Sigmoid colon (tissue), 7 donors: ENCODE results near the gene PLXDC1. TPM values are rescaled to one million over a fixed set of nuclear protein-coding genes. Genes with fewer than 3 reads are reported as not detected.

Experiments used
- DNase-seq: peaks from one replicate; pipeline ENCODE4 v3.0.0-alpha.2; 2019
- H3K27ac ChIP-seq, 4 donors: fragments of 200-600 bp; sonication (generic); one replicate each; pipeline ENCODE4 v1.5.1; 2016 to 2019; ENCODE audit warnings: mild to moderate bottlenecking in 1 of 4
- H3K27me3 ChIP-seq, 3 donors: fragments of 200-600 bp; sonication (generic); one replicate each; pipeline ENCODE4 v1.5.1; 2019; ENCODE audit warnings: mild to moderate bottlenecking in 1 of 3
- H3K36me3 ChIP-seq, 4 donors: fragments of 200-600 bp; sonication (generic); one replicate each; pipeline ENCODE4 v1.5.1; 2016 to 2019
- H3K4me1 ChIP-seq, 4 donors: fragments of 200-600 bp; sonication (generic); one replicate each; pipeline ENCODE4 v1.5.1; 2017 to 2019
- H3K4me3 ChIP-seq, 4 donors: fragments of 200-600 bp; sonication (generic); one replicate each; pipeline ENCODE4 v1.5.1; 2017 to 2019; ENCODE audit warnings: mild to moderate bottlenecking in 2 of 4, moderate library complexity in 1 of 4
- H3K9me3 ChIP-seq, 4 donors: fragments of 200-600 bp in 3 of 4; sonication (generic) in 3 of 4; one replicate each; pipeline versions ENCODE4 v1.5.1 to v1.6.1; 2013 to 2019
- CTCF ChIP-seq, 4 experiments: fragments of 450-650 bp in 3 of 4; fragments of 200-600 bp in 1 of 4; IDR thresholded peaks; one replicate each; pipeline ENCODE4 v1.5.1; 2016 to 2019; ENCODE audit warnings: antibody characterized with exemption in 4 of 4, mild to moderate bottlenecking in 3 of 4, moderate library complexity in 2 of 4
- EP300 ChIP-seq, 4 donors: sonication (generic); formaldehyde crosslinking; IDR thresholded peaks; one replicate each; pipeline ENCODE4 v1.6.1; 2017; ENCODE audit warnings: antibody characterized with exemption in 4 of 4
- POLR2A ChIP-seq, 2 donors: fragments of 450-650 bp; IDR thresholded peaks; one replicate each; pipeline ENCODE4 v1.6.1; 2016; ENCODE audit warnings: antibody characterized with exemption in 2 of 2, mild to moderate bottlenecking in 2 of 2, moderate library complexity in 2 of 2
- POLR2AphosphoS5 ChIP-seq, 4 donors: sonication (generic); formaldehyde crosslinking; IDR thresholded peaks; one replicate each; pipeline ENCODE4 v1.6.1; 2017; ENCODE audit warnings: antibody characterized with exemption in 4 of 4
- WGBS, 2 donors: extraction: QIAGEN DNeasy Blood & Tissue Kit; methylation state at CpG; one replicate each; pipeline ENCODE4 v1.1.7; 2013; 5-methylcytosine and 5-hydroxymethylcytosine counted together
- intact Hi-C: fragments of 100-400 bp; cut with DNase I; formaldehyde crosslinking; loops from one replicate; pipeline ENCODE4 v1.15.1; 2023
- polyA plus RNA-seq, 3 donors: library from polyadenylated mRNA; stranded (reverse); fragments of 200-250 nt; gene quantifications; one replicate each; pipeline ENCODE4 v1.2.3, GENCODE V29; 2013
- total RNA-seq, 4 donors: library from RNA; depleted of rRNA; stranded (reverse); fragments of >200 nt; gene quantifications; one replicate each; pipeline ENCODE4 v1.1.0, GENCODE V29; 2016
- donor health status: healthy with polysubstance abuse.
- donor health status: Bipolar disorder and iron deficiency.
- donor health status: healthy.

Gene PLXDC1
- total and polyA plus RNA-seq, 7 donors = 1.4 to 13.0 (median 6.2) TPM

DNA sequence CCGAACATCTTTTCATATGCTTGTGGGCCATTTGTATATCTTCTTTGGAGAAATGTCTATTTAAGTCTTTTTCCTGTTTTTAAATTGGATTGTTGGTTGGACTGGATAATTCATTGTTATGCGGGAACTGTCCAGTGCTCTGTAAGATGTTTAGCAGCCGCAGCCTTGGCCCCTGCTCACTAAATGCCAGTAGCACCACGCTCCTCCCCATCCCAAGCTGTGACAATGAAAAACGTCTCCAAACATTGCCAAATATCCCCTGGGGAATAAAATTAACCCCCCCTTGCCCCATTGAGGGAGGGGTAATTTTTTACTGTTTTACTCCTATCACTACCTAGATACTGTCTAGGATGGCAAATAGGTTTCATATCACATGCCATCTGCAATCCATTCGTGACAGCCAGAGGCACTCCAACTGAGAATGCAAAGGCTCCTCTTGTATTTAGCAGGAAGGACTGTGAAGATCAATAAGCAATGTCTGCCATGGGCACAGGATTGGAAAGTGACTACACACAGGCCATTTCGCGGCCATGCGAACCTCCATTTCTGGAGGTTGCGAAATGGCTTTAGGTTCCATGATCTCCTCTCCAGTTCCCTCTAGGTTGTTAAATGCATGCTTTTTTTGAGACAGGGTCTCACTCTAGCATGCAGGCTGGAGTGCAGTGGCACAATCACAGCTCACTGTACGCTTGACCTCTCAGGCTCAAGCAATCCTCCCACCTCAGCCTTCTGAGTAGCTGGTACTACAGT, 9.3 kb downstream of the PLXDC1 start:
- no peaks in the 10 kb centered on the region for H3K36me3 ChIP-seq
- H3K4me1 ChIP-seq = no peaks in the 10 kb centered on the region
- 89 to 90% methylated on average over 11 of the region's 11 CpGs for WGBS, 2 donors
- intact Hi-C loops = loop anchor here (5.0 kb wide), 1 partner anchor 80 kb away; no protein-coding TSS in a partner anchor
- TF ChIP-seq POLR2A (IDR thresholded peaks at IDR 0.05) (no peak), EP300 (IDR thresholded peaks at IDR 0.05) (no peak), CTCF (IDR thresholded peaks at IDR 0.05) (no peak), POLR2AphosphoS5 (IDR thresholded peaks at IDR 0.05) (no peak)
- no peak for DNase-seq
- H3K9me3 ChIP-seq = no peaks in the 10 kb centered on the region
- H3K27me3 ChIP-seq = no peaks in the 10 kb centered on the region
- no peak overlapping the region for H3K27ac ChIP-seq
- no peak overlapping the region for H3K4me3 ChIP-seq

- Histone ChIP-seq H3K4me1 (no peaks in the 10 kb centered on the region), H3K36me3 (no peaks in the 10 kb centered on the region), H3K4me3 (no peak overlapping the region), H3K27me3 (no peaks in the 10 kb centered on the region), H3K27ac (no peak overlapping the region), H3K9me3 (no peaks in the 10 kb centered on the region)
- intact Hi-C loops = loop anchor here (5.0 kb wide), 1 partner anchor 79 kb away; no protein-coding TSS in a partner anchor
- WGBS, 2 donors = 92 to 95% methylated on average over 5 of the region's 5 CpGs
- TF ChIP-seq POLR2AphosphoS5 (IDR thresholded peaks at IDR 0.05) (no peak), CTCF (IDR thresholded peaks at IDR 0.05) (no peak)
- no peak for DNase-seq
Observed at GRCh38 chr17:39141294-39141693, 10.1 kb downstream of the PLXDC1 start.

- Histone ChIP-seq H3K27ac (no peak overlapping the region), H3K4me1 (no peaks in the 10 kb centered on the region), H3K27me3 (no peaks in the 10 kb centered on the region), H3K4me3 (no peak overlapping the region), H3K9me3 (no peaks in the 10 kb centered on the region), H3K36me3 (no peaks in the 10 kb centered on the region)
- intact Hi-C loops = no loop called here
- no peak for DNase-seq
- 92 to 95% methylated on average over 9 of the region's 9 CpGs for WGBS, 2 donors
- TF ChIP-seq POLR2A (IDR thresholded peaks at IDR 0.05) = no peak
- TF ChIP-seq EP300 (IDR thresholded peaks at IDR 0.05) = no peak
- TF ChIP-seq CTCF (IDR thresholded peaks at IDR 0.05) = no peak
- TF ChIP-seq POLR2AphosphoS5 (IDR thresholded peaks at IDR 0.05) = no peak
Observed at GRCh38 chr17:39139561-39139960, 11.9 kb downstream of the PLXDC1 start.

- DNase-seq = no peak
- intact Hi-C loops = no loop called here
- no peak overlapping the region for H3K27ac ChIP-seq
Observed at GRCh38 chr17:39139161-39139511, 12.3 kb downstream of the PLXDC1 start.

More at GRCh38 chr17:39139161-39139511, 12.3 kb downstream of the PLXDC1 start:
- no peak for TF ChIP-seq POLR2A (IDR thresholded peaks at IDR 0.05)
- no peak for TF ChIP-seq CTCF (IDR thresholded peaks at IDR 0.05)
- TF ChIP-seq POLR2AphosphoS5 (IDR thresholded peaks at IDR 0.05) = no peak
- TF ChIP-seq EP300 (IDR thresholded peaks at IDR 0.05) = no peak
- no peaks in the 10 kb centered on the region for H3K9me3 ChIP-seq
- H3K4me3 ChIP-seq = no peak overlapping the region
- WGBS, 2 donors = 71 to 75% methylated on average over 2 of the region's 2 CpGs
- H3K27me3 ChIP-seq = no peaks in the 10 kb centered on the region
- H3K4me1 ChIP-seq = no peaks in the 10 kb centered on the region
- no peaks in the 10 kb centered on the region for H3K36me3 ChIP-seq
